Parathyroid adenoma (tissue), 2 donors: ENCODE data around the gene PLXDC1.

ENCODE experiments used
- H2AFZ ChIP-seq: fragments of 300-600 bp; sonication (generic); one replicate; pipeline ENCODE4 v1.7.0; 2017; ENCODE audit warnings: antibody characterized with exemption, mild to moderate bottlenecking
- H3K27ac ChIP-seq: fragments of 300-600 bp; sonication (generic); one replicate; pipeline ENCODE4 v1.7.0; 2017
- H3K27me3 ChIP-seq: fragments of 300-600 bp; sonication (generic); one replicate; pipeline ENCODE4 v1.7.0; 2017; ENCODE audit warnings: low read length; ENCODE audit not compliant: control insufficient read depth, insufficient read depth
- H3K36me3 ChIP-seq: fragments of 300-600 bp; sonication (generic); one replicate; pipeline ENCODE4 v1.7.0; 2017; ENCODE audit warnings: low read length; ENCODE audit not compliant: control insufficient read depth, insufficient read depth
- H3K4me1 ChIP-seq: fragments of 300-600 bp; sonication (generic); one replicate; pipeline ENCODE4 v1.7.0; 2017; ENCODE audit warnings: control low read depth
- H3K4me2 ChIP-seq: fragments of 300-600 bp; sonication (generic); one replicate; pipeline ENCODE4 v1.7.0; 2017; ENCODE audit warnings: low read length
- H3K4me3 ChIP-seq: fragments of 300-600 bp; sonication (generic); one replicate; pipeline ENCODE4 v1.7.0; 2017; ENCODE audit warnings: low read depth, low read length
- H3K79me2 ChIP-seq: fragments of 300-600 bp; sonication (generic); one replicate; pipeline ENCODE4 v1.7.0; 2017; ENCODE audit warnings: control low read depth
- H3K9ac ChIP-seq: fragments of 300-600 bp; sonication (generic); one replicate; pipeline ENCODE4 v1.7.0; 2017; ENCODE audit warnings: mild to moderate bottlenecking
- H3K9me3 ChIP-seq: fragments of 300-600 bp; sonication (generic); one replicate; pipeline ENCODE4 v1.7.0; 2017; ENCODE audit warnings: low read length; ENCODE audit not compliant: control insufficient read depth
- TF ChIP-seq, protein P1 (sequence below): fragments of 300-600 bp; sonication (generic); IDR thresholded peaks from one replicate; pipeline ENCODE4 v1.7.0; 2017; ENCODE audit warnings: antibody characterized with exemption, mild to moderate bottlenecking
- donor health status: primary hyperparathyroidism.

PLXDC1 gene

DNA sequence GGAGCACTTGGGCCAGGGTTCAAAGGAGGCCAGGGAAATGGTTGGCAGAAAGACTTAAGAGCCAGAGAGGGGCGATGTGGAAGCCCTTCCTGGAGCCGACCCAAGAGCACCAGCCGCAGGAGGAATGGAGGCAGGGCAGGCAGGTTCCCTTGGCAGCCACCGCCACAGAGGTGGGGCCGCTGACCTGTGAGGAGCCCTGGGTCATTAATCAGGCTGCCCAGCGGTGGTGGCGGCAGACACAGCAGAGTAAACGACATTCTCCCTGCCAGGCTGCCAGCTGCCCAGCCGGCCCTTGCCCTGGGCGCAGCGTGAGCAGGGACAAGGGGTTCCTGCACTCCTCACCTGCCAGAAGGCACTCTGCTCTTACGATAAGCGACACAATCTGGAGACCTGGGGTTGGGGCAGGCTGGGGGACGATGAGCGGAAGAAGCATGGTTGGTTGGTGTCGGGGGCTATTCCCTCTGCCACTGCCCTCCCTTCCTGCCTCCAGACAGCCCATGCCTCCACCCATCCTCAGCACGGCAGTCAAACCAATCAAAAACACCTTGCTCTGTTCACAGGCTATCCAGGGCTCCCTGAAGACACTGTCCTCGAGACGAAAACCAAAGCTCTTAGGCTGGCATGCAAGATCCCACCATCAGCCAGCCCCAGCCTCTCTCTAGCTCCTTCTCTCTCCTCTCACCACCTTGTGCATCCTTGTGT lies 40.9 kb downstream of the PLXDC1 start:
- Histone ChIP-seq H3K9ac (no peak overlapping the region), H3K79me2 (no peaks in the 10 kb centered on the region), H3K27ac (no peak overlapping the region), H3K9me3 (no peaks in the 10 kb centered on the region), H2AFZ (peak overlapping the region; percentile 50), H3K27me3 (no peaks in the 10 kb centered on the region), H3K4me3 (no peak overlapping the region), H3K4me1 (peaks cover 11% of the 10 kb centered on the region), H3K4me2 (no peak overlapping the region), H3K36me3 (no peaks in the 10 kb centered on the region)
- TF ChIP-seq, protein P1, sequence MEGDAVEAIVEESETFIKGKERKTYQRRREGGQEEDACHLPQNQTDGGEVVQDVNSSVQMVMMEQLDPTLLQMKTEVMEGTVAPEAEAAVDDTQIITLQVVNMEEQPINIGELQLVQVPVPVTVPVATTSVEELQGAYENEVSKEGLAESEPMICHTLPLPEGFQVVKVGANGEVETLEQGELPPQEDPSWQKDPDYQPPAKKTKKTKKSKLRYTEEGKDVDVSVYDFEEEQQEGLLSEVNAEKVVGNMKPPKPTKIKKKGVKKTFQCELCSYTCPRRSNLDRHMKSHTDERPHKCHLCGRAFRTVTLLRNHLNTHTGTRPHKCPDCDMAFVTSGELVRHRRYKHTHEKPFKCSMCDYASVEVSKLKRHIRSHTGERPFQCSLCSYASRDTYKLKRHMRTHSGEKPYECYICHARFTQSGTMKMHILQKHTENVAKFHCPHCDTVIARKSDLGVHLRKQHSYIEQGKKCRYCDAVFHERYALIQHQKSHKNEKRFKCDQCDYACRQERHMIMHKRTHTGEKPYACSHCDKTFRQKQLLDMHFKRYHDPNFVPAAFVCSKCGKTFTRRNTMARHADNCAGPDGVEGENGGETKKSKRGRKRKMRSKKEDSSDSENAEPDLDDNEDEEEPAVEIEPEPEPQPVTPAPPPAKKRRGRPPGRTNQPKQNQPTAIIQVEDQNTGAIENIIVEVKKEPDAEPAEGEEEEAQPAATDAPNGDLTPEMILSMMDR = no peak

GRCh38 chr17:39108461-39109375 lies 42.7 kb downstream of the PLXDC1 start:
- TF ChIP-seq, protein P1 = no peak
- Histone ChIP-seq H3K36me3 (no peaks in the 10 kb centered on the region), H3K27me3 (no peaks in the 10 kb centered on the region), H3K4me2 (no peak overlapping the region), H3K9ac (no peak overlapping the region), H3K79me2 (no peaks in the 10 kb centered on the region), H2AFZ (no peak overlapping the region), H3K4me1 (peaks cover 11% of the 10 kb centered on the region), H3K4me3 (no peak overlapping the region), H3K9me3 (no peaks in the 10 kb centered on the region), H3K27ac (no peak overlapping the region)

GRCh38 chr17:39107973-39108372 lies 43.5 kb downstream of the PLXDC1 start:
- no peak overlapping the region for H3K4me3 ChIP-seq
- no peak overlapping the region for H3K9ac ChIP-seq
- TF ChIP-seq, protein P1 = no peak
- no peaks in the 10 kb centered on the region for H3K9me3 ChIP-seq
- peaks cover 11% of the 10 kb centered on the region for H3K4me1 ChIP-seq
- H2AFZ ChIP-seq = no peak overlapping the region
- no peaks in the 10 kb centered on the region for H3K79me2 ChIP-seq
- no peak overlapping the region for H3K4me2 ChIP-seq
- no peaks in the 10 kb centered on the region for H3K36me3 ChIP-seq
- H3K27ac ChIP-seq = no peak overlapping the region
- no peaks in the 10 kb centered on the region for H3K27me3 ChIP-seq

GRCh38 chr17:39107155-39107554 lies 44.3 kb downstream of the PLXDC1 start:
- no peak overlapping the region for H3K4me3 ChIP-seq
- H3K4me2 ChIP-seq = no peak overlapping the region
- peaks cover 11% of the 10 kb centered on the region for H3K4me1 ChIP-seq
- no peak overlapping the region for H3K27ac ChIP-seq
- TF ChIP-seq, protein P1 = no peak
- H3K79me2 ChIP-seq = no peaks in the 10 kb centered on the region
- no peaks in the 10 kb centered on the region for H3K9me3 ChIP-seq
- H3K9ac ChIP-seq = no peak overlapping the region
- H3K36me3 ChIP-seq = no peaks in the 10 kb centered on the region
- H2AFZ ChIP-seq = no peak overlapping the region
- H3K27me3 ChIP-seq = no peaks in the 10 kb centered on the region
